ENCODE data around the gene TRAF2.

GRCh38 chr9:136952321-136952850, 66.1 kb downstream of the TRAF2 start:
- TF ChIP-seq POLR2A (IDR thresholded peaks at IDR 0.05; ENCODE audit: extremely low read depth, insufficient read length), result no peak
- TF ChIP-seq CTCF (IDR thresholded peaks at IDR 0.05; ENCODE audit: low read depth, low read length), result no peak
